ENCODE measurements around the gene IQSEC1. TPM values are rescaled to one million over a fixed set of nuclear protein-coding genes. Genes with fewer than 3 reads are reported as not detected.
"Not testable (repeated sequence)": the region's sequence is repeated elsewhere in the genome, so short reads cannot be mapped to it uniquely, and the experiment has no call there.

The IQSEC1 gene
- total RNA-seq, 2 experiments from 2014 or later: 20.1 to 22.2 TPM

GRCh38 chr3:12859840-12860239, 213.4 kb downstream of the IQSEC1 start:
- Mint-ChIP-seq H3K4me3 (no peak overlapping the region), H3K36me3 (no peaks in the 10 kb centered on the region), H3K9me3 (no peaks in the 10 kb centered on the region), H3K4me1 (no peaks in the 10 kb centered on the region), H3K27me3 (no peaks in the 10 kb centered on the region), H3K27ac (no peak overlapping the region)
- no peak for DNase-seq

- no peak for DNase-seq
- Mint-ChIP-seq H3K9me3 (no peaks in the 10 kb centered on the region), H3K27me3 (peaks cover 4% of the 10 kb centered on the region), H3K36me3 (no peaks in the 10 kb centered on the region), H3K4me3 (no peak overlapping the region), H3K4me1 (no peaks in the 10 kb centered on the region), H3K27ac (no peak overlapping the region)
Measured at GRCh38 chr3:12856626-12857025, 216.6 kb downstream of the IQSEC1 start.

- no peaks in the 10 kb centered on the region for H3K9me3 Mint-ChIP-seq
- DNase-seq: no peak
- H3K27ac Mint-ChIP-seq: no peak overlapping the region
- H3K27me3 Mint-ChIP-seq: peaks cover 4% of the 10 kb centered on the region
- no peak overlapping the region for H3K4me3 Mint-ChIP-seq
- H3K4me1 Mint-ChIP-seq: no peaks in the 10 kb centered on the region
- no peaks in the 10 kb centered on the region for H3K36me3 Mint-ChIP-seq
Measured at GRCh38 chr3:12854565-12854964, 218.7 kb downstream of the IQSEC1 start.

GRCh38 chr3:12853847-12854246, 219.4 kb downstream of the IQSEC1 start:
- not testable (repeated sequence) for H3K36me3 Mint-ChIP-seq, H3K27me3 Mint-ChIP-seq, H3K9me3 Mint-ChIP-seq, H3K4me3 Mint-ChIP-seq, DNase-seq, H3K27ac Mint-ChIP-seq, H3K4me1 Mint-ChIP-seq

- DNase-seq: no peak
- Mint-ChIP-seq H3K36me3 (no peaks in the 10 kb centered on the region), H3K9me3 (no peaks in the 10 kb centered on the region), H3K27me3 (peaks cover 4% of the 10 kb centered on the region), H3K27ac (no peak overlapping the region), H3K4me1 (no peaks in the 10 kb centered on the region), H3K4me3 (no peak overlapping the region)
Measured at GRCh38 chr3:12852201-12852600, 221.0 kb downstream of the IQSEC1 start.

Other genes with a start within 250 kb of the IQSEC1 start
- 1,000 to 10,000 TPM; 2,700 to 2,702 TPM for gene RPL32, start 231.9 kb downstream of the IQSEC1 start, total RNA-seq

All from activated naive CD8-positive, alpha-beta T cell treated with anti-CD3 and anti-CD28 coated beads for 36 hours (primary cell).